ENCODE measurements around the gene PCMT1.
"Not testable (repeated sequence)": the region's sequence is repeated elsewhere in the genome, so short reads cannot be mapped to it uniquely, and the experiment has no call there.

The PCMT1 gene

GRCh38 chr6:149749594-149750135, at the start of gene PCMT1:
TSS of gene PCMT1 (plus strand) at chr6:149749741. CDS start at chr6:149749902, 161 bp downstream.
- FAIRE-seq: no peak

GRCh38 chr6:149701714-149702113, 47.8 kb upstream of the PCMT1 start:
- no peak for FAIRE-seq

- no peak for FAIRE-seq
Measured at GRCh38 chr6:149711711-149712110, 37.8 kb upstream of the PCMT1 start.

GRCh38 chr6:149714442-149714841, 35.1 kb upstream of the PCMT1 start:
- no peak for FAIRE-seq

- no peak for FAIRE-seq
Measured at GRCh38 chr6:149716181-149716963, 33.2 kb upstream of the PCMT1 start.

GRCh38 chr6:149717255-149717587, 32.3 kb upstream of the PCMT1 start:
- FAIRE-seq: no peak

- no peak for FAIRE-seq
Measured at GRCh38 chr6:149717588-149718458, 31.7 kb upstream of the PCMT1 start, which contains the start of gene LATS1. TSS of gene LATS1 (minus strand) at chr6:149718101. CDS start at chr6:149702126, 15,975 bp downstream.

- no peak for FAIRE-seq
Measured at GRCh38 chr6:149719531-149719930, 30.0 kb upstream of the PCMT1 start.

GRCh38 chr6:149723262-149723661, 26.3 kb upstream of the PCMT1 start:
- FAIRE-seq: no peak

GRCh38 chr6:149723771-149724417, 25.6 kb upstream of the PCMT1 start:
- FAIRE-seq: peak; percentile 4

- no peak for FAIRE-seq
Measured at GRCh38 chr6:149725785-149726184, 23.8 kb upstream of the PCMT1 start.

- no peak for FAIRE-seq
Measured at GRCh38 chr6:149727793-149728498, 21.6 kb upstream of the PCMT1 start.

- no peak for FAIRE-seq
Measured at GRCh38 chr6:149728499-149729234, 20.9 kb upstream of the PCMT1 start.

GRCh38 chr6:149729824-149730223, 19.7 kb upstream of the PCMT1 start:
- FAIRE-seq: no peak

GRCh38 chr6:149733089-149733720, 16.3 kb upstream of the PCMT1 start:
- no peak for FAIRE-seq

- no peak for FAIRE-seq
Measured at GRCh38 chr6:149734915-149735314, 14.6 kb upstream of the PCMT1 start.

GRCh38 chr6:149745252-149745651, 4.3 kb upstream of the PCMT1 start:
- FAIRE-seq: not testable (repeated sequence)

GRCh38 chr6:149746147-149746946, 3.2 kb upstream of the PCMT1 start, which contains the start of gene NUP43:
TSS of gene NUP43 (minus strand) at chr6:149746529. CDS start at chr6:149746495, 34 bp downstream.
- no peak for FAIRE-seq

- FAIRE-seq: not testable (repeated sequence)
Measured at GRCh38 chr6:149749082-149749593, 403 bp upstream of the PCMT1 start.

- FAIRE-seq: no peak
Measured at GRCh38 chr6:149750136-149750609, 632 bp downstream of the PCMT1 start.

Data from endometrium (tissue), 2 donors.